ENCODE results near the gene KDM7A.

DNA sequence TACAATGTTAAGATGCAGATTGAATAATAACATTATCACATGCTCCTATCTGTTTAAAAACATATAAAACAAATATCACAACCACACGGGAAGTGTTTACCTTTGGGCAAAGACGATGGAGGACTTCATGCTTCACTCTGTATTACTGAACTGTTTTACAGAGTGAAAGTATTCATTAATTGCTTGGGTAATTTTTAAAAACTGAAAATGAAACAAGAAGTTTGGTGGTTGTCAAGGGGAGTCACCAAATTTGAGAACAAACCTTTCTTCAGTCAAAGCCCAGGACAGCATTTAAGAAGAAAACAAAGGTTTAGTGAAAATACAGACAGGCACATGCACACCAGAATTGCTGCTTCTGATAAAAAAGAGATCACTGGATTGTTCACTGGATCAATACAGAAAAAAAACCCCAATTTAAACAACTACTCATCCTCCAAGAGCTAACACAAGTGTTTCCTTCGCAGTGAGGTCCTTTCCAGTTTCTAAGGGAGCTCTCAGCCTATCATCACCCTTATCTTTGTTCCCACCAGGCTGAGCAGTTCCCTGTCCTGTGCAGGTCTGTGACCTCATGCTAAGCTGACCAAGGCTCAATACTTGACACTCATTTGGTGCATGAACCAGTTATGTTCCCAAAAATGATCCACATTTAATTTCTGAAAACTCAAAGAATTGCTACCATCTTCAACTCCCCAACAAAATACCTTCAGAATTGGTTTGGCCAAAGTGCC, 122.8 kb downstream of the KDM7A start:
- TF ChIP-seq YY1 (IDR thresholded peaks at IDR 0.05; ENCODE audit: borderline replicate concordance in 1 of 3, control insufficient read depth in 1 of 3, extremely low read depth in 1 of 3, insufficient read depth in 3 of 3, insufficient read length in 1 of 3, insufficient replicate concordance in 2 of 3, low read depth in 1 of 3, low read length in 2 of 3) (no peak), ADNP (tag; IDR thresholded peaks at IDR 0.05) (no peak), EP300 (IDR thresholded peaks at IDR 0.05; ENCODE audit: low read length) (no peak)
- TF ChIP-seq, protein P1, sequence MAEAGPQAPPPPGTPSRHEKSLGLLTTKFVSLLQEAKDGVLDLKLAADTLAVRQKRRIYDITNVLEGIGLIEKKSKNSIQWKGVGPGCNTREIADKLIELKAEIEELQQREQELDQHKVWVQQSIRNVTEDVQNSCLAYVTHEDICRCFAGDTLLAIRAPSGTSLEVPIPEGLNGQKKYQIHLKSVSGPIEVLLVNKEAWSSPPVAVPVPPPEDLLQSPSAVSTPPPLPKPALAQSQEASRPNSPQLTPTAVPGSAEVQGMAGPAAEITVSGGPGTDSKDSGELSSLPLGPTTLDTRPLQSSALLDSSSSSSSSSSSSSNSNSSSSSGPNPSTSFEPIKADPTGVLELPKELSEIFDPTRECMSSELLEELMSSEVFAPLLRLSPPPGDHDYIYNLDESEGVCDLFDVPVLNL (CRISPR knock-in tag; IDR thresholded peaks at IDR 0.05; ENCODE audit: low read depth): no peak

Data from K562 (cell line).